Testis (tissue), 2 donors: ENCODE measurements around the gene AOC1.

Source experiments
- CTCF ChIP-seq, 3 experiments: fragments of 450-650 bp in 2 of 3; fragments of 200-600 bp in 1 of 3; sonication (generic) in 1 of 3; IDR thresholded peaks; one replicate each; pipeline ENCODE4 v1.5.1; 2016 to 2019; ENCODE audit warnings: antibody characterized with exemption in 3 of 3, mild to moderate bottlenecking in 2 of 3, moderate library complexity in 1 of 3
- POLR2A ChIP-seq: fragments of 450-650 bp; IDR thresholded peaks from one replicate; pipeline ENCODE4 v1.6.1; 2017; ENCODE audit warnings: antibody characterized with exemption, mild to moderate bottlenecking, moderate library complexity

DNA sequence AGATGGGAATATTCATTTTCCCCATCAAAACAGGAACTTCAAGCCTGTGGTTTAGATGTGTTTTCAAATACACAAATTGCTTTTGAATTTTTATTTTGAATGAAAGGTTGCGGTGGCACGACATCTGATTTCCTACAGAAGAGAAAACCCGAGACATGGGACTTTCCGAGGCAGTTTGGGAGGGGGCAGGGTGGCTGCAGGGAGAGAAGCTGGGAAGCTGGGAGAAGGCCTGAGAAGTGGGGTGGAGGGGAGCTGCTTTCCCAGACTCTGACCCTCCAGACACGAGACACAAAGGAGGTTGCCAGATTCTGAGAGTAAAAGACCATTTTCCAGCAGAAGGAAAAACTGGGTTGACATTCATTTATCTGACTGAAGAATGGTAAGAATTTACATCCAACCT, 32.2 kb upstream of the AOC1 start:
- no peak for TF ChIP-seq CTCF (IDR thresholded peaks at IDR 0.05)
- TF ChIP-seq POLR2A = no peak
